Right lobe of liver (tissue), 6 donors: ENCODE measurements around the gene FSHR. TPM values are rescaled to one million over a fixed set of nuclear protein-coding genes. Genes with fewer than 3 reads are reported as not detected.

Source experiments
- ATAC-seq, 4 donors: fragments of 200-7000 bp; cut with Tn5 transposase; one replicate each; pipeline ENCODE4 v1.9.1; 2020; ENCODE audit warnings: mild to moderate bottlenecking in 4 of 4, moderate library complexity in 4 of 4
- DNase-seq, 3 donors: peaks; one replicate each; pipeline ENCODE4 v3.0.0-alpha.2; 2020
- H3K27ac ChIP-seq, 3 donors: fragments of 200-600 bp; one replicate each; pipeline ENCODE4 v1.8.0; 2022
- H3K27me3 ChIP-seq, 2 donors: fragments of 200-600 bp; one replicate each; pipeline ENCODE4 v1.8.0; 2022
- H3K36me3 ChIP-seq, 4 donors: fragments of 200-600 bp; sonication (generic) in 1 of 4; one replicate each; pipeline versions ENCODE4 v1.5.1 to v1.8.0; 2017 to 2022; ENCODE audit warnings: control low read depth in 1 of 4
- H3K4me1 ChIP-seq, 4 donors: fragments of 200-600 bp; sonication (generic) in 1 of 4; one replicate each; pipeline versions ENCODE4 v1.5.1 to v1.8.0; 2017 to 2022; ENCODE audit warnings: control low read depth in 1 of 4
- H3K4me3 ChIP-seq, 3 donors: fragments of 200-600 bp; one replicate each; pipeline ENCODE4 v1.8.0; 2022
- H3K9me3 ChIP-seq, 4 donors: fragments of 200-600 bp; sonication (generic) in 1 of 4; one replicate each; pipeline versions ENCODE4 v1.5.1 to v1.8.0; 2017 to 2022; ENCODE audit warnings: control low read depth in 1 of 4
- CTCF ChIP-seq, 4 donors: fragments of 200-600 bp in 3 of 4; fragments of 450-650 bp in 1 of 4; IDR thresholded peaks; one replicate each; pipeline versions ENCODE4 v1.5.1 to v1.8.0; 2016 to 2022; ENCODE audit warnings: antibody characterized with exemption in 4 of 4, mild to moderate bottlenecking in 2 of 4
- POLR2A ChIP-seq: fragments of 450-650 bp; IDR thresholded peaks from one replicate; pipeline ENCODE4 v1.6.1; 2017; ENCODE audit warnings: antibody characterized with exemption, mild to moderate bottlenecking
- WGBS: methylation state at CpG from one replicate; pipeline ENCODE4 v1.1.6; 2018; ENCODE audit warnings: low coverage, low lambda C conversion rate; ENCODE audit not compliant: insufficient coverage; ENCODE audit errors: missing lambda C conversion rate; 5-methylcytosine and 5-hydroxymethylcytosine counted together
- intact Hi-C, 2 donors: fragments of 100-400 bp; cut with DNase I; formaldehyde crosslinking; loops; one replicate each; pipeline versions ENCODE4 v1.11.2 to v1.14.1; 2022
- total RNA-seq, 6 experiments: library from RNA; depleted of rRNA in 2 of 6; stranded (reverse); fragments of >200 nt in 2 of 6; fragmentation: NEBNext Ultra II Directional in 3 of 6; extraction: Animal tissue kit (Norgen Biotek cat#: 25700) in 3 of 6; gene quantifications; one replicate each; pipeline versions ENCODE4 v1.1.0 to v1.2.4, GENCODE V29; 2016 to 2023
- donor health status: DM: no; HTN: yes; CAD: no.
- donor health status: DM: no; HTN: no; CAD: no.
- donor health status: DM: no; HTN: no; CAD: no.
- donor health status: DM: no; HTN: yes; CAD: no.
- donor health status: DM: no; HTN: yes; CAD: no.

Gene FSHR
- total RNA-seq, 6 experiments from 2014 or later, result 0.06 TPM; not detected in 5

DNA sequence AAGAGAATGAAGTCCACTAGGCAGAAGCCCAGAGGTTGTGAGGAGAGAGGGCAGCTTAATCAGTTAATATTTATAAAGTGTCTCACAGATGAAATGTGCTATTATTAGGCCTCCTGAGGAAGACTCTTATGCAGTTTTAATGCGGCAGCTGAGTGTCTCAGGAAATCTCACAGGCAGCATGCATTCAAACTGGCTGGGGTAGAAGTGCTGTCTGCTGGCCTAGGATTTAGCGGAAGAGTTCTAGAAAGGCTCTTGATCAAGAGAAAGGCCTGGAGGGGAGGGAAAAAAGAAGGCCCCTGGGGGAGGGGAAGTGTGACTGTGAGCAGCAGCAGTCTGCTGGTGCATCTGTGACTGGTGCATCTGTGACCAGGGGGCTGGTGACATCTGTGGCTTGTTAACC, 133.0 kb downstream of the FSHR start:
- Histone ChIP-seq H3K36me3 (no peaks in the 10 kb centered on the region), H3K27me3 (no peaks in the 10 kb centered on the region), H3K9me3 (no peaks in the 10 kb centered on the region), H3K4me3 (no peak overlapping the region), H3K27ac (no peak overlapping the region), H3K4me1 (no peaks in the 10 kb centered on the region)
- 71% methylated on average over 1 of the region's 2 CpGs for WGBS
- ATAC-seq, result no peak
- TF ChIP-seq CTCF (IDR thresholded peaks at IDR 0.05), result no peak
- TF ChIP-seq POLR2A, result no peak
- intact Hi-C loops, result no loop called here
- no peak for DNase-seq

GRCh38 chr2:49005261-49005660, 149.1 kb downstream of the FSHR start:
- Histone ChIP-seq H3K4me1 (no peaks in the 10 kb centered on the region), H3K36me3 (no peaks in the 10 kb centered on the region), H3K9me3 (no peaks in the 10 kb centered on the region), H3K27me3 (no peaks in the 10 kb centered on the region), H3K4me3 (no peak overlapping the region), H3K27ac (no peak overlapping the region)
- TF ChIP-seq CTCF (IDR thresholded peaks at IDR 0.05) (no peak), POLR2A (no peak)
- intact Hi-C loops, result no loop called here
- WGBS, result 37% methylated on average over 2 of the region's 3 CpGs
- no peak for DNase-seq
- no peak for ATAC-seq

GRCh38 chr2:49004036-49004626, 150.2 kb downstream of the FSHR start:
- no peaks in the 10 kb centered on the region for H3K4me1 ChIP-seq
- H3K27me3 ChIP-seq, result no peaks in the 10 kb centered on the region
- DNase-seq (no peak), ATAC-seq (peak; percentile 18 to 66 (median 43))
- TF ChIP-seq POLR2A (no peak), CTCF (IDR thresholded peaks at IDR 0.05) (no peak)
- no peak overlapping the region for H3K4me3 ChIP-seq
- H3K9me3 ChIP-seq, result no peaks in the 10 kb centered on the region
- no peak overlapping the region for H3K27ac ChIP-seq
- 0% methylated on average over 1 of the region's 1 CpG for WGBS
- no peaks in the 10 kb centered on the region for H3K36me3 ChIP-seq
- intact Hi-C loops, result no loop called here

DNA sequence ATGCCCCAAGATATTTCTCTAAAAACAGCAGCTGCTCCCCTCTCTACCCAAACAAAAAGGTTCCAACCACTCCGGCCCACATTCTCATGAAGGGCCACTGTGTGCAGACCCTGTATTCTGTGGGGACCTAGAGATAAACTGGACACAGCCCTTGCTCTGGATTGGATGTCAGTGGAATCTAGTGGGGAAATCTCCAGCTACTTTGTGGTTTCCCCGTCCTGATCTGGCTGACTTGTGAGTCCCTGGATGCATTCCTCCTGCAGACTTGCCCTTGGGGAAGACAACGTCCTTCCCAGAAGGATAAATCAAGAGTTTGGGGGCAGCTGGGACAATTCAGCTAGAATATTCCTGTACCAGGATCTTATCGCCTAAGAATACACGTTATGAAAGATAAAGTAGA, 151.1 kb downstream of the FSHR start:
- ATAC-seq (no peak), DNase-seq (no peak)
- H3K27me3 ChIP-seq, result no peaks in the 10 kb centered on the region
- H3K27ac ChIP-seq, result no peak overlapping the region
- H3K4me1 ChIP-seq, result no peaks in the 10 kb centered on the region
- intact Hi-C loops, result no loop called here
- H3K4me3 ChIP-seq, result no peak overlapping the region
- TF ChIP-seq CTCF (IDR thresholded peaks at IDR 0.05), result no peak
- no peak for TF ChIP-seq POLR2A
- WGBS, result 34% methylated on average over 5 of the region's 5 CpGs
- H3K9me3 ChIP-seq, result no peaks in the 10 kb centered on the region
- no peaks in the 10 kb centered on the region for H3K36me3 ChIP-seq

DNA sequence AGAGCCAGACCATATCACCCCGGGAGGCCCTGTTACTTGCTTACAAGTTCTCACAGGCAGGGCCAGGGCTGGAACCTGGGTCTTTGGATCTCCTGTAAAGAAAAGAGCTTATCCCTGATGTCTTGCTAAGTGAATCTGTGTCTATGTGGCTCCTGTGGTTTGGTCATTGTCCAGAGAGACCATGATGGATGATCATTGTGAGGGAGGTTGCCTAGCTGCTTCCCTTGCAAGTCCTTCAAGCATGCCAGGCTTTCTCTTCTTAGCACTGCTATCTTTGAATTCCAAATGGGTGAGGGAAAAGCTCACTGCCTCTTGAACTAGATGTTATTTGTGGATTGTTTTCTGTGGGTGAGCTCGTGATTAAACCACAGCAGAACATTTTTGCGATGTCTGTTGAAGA, 151.6 kb downstream of the FSHR start:
- Histone ChIP-seq H3K27me3 (no peaks in the 10 kb centered on the region), H3K27ac (no peak overlapping the region), H3K9me3 (no peaks in the 10 kb centered on the region), H3K4me3 (no peak overlapping the region), H3K36me3 (no peaks in the 10 kb centered on the region), H3K4me1 (no peaks in the 10 kb centered on the region)
- intact Hi-C loops, result no loop called here
- WGBS, result 52% methylated on average over 2 of the region's 3 CpGs
- ATAC-seq (no peak), DNase-seq (no peak)
- TF ChIP-seq CTCF (IDR thresholded peaks at IDR 0.05) (no peak), POLR2A (no peak)
